ENCODE results near the gene CDH22.

Gene CDH22

GRCh38 chr20:46188866-46189541 is 119.3 kb downstream of the CDH22 start:
- DNase-seq: no peak

GRCh38 chr20:46186210-46186609 is 122.1 kb downstream of the CDH22 start:
- no peak for DNase-seq

GRCh38 chr20:46185353-46185752 is 122.9 kb downstream of the CDH22 start:
- no peak for DNase-seq

- no peak for DNase-seq
These were observed 124.5 kb downstream of the CDH22 start for GRCh38 chr20:46183768-46184167.

- no peak for DNase-seq
These were observed 125.8 kb downstream of the CDH22 start for GRCh38 chr20:46182276-46183200.

- DNase-seq: peak; percentile 23
These were observed 128.4 kb downstream of the CDH22 start for GRCh38 chr20:46179862-46180261.

- no peak for DNase-seq
These were observed 129.4 kb downstream of the CDH22 start for GRCh38 chr20:46178891-46179290.

GRCh38 chr20:46177768-46178167 is 130.5 kb downstream of the CDH22 start:
- no peak for DNase-seq

GRCh38 chr20:46176739-46177378 is 131.4 kb downstream of the CDH22 start:
- DNase-seq: no peak

- no peak for DNase-seq
These were observed 133.2 kb downstream of the CDH22 start for GRCh38 chr20:46175127-46175494.

GRCh38 chr20:46174469-46175126 is 133.7 kb downstream of the CDH22 start:
- DNase-seq: peak; percentile 74

GRCh38 chr20:46173652-46174468 is 134.4 kb downstream of the CDH22 start:
- DNase-seq: no peak

GRCh38 chr20:46172961-46173536 is 135.2 kb downstream of the CDH22 start:
- DNase-seq: no peak

GRCh38 chr20:46172455-46172854 is 135.8 kb downstream of the CDH22 start:
- DNase-seq: no peak

- DNase-seq: no peak
These were observed 136.4 kb downstream of the CDH22 start for GRCh38 chr20:46171909-46172308.

- DNase-seq: no peak
These were observed 136.8 kb downstream of the CDH22 start for GRCh38 chr20:46171476-46171875.

- DNase-seq: no peak
These were observed 138.8 kb downstream of the CDH22 start for GRCh38 chr20:46169245-46170171.

GRCh38 chr20:46168438-46168837 is 139.9 kb downstream of the CDH22 start:
- no peak for DNase-seq

GRCh38 chr20:46167080-46167479 is 141.2 kb downstream of the CDH22 start:
- no peak for DNase-seq

- no peak for DNase-seq
These were observed 144.0 kb downstream of the CDH22 start for GRCh38 chr20:46164254-46164653.

- no peak for DNase-seq
These were observed 146.4 kb downstream of the CDH22 start for GRCh38 chr20:46161921-46162320.

Data from NCI-H510A (cell line).